Kidney (tissue), 14 donors: ENCODE data around the gene SHC4. TPM values are rescaled to one million over a fixed set of nuclear protein-coding genes. Genes with fewer than 3 reads are reported as not detected.
"Not testable (repeated sequence)": the region's sequence is repeated elsewhere in the genome, so short reads cannot be mapped to it uniquely, and the experiment has no call there.

Experiments
- DNase-seq, 5 donors: peaks; one replicate each; pipeline ENCODE4 v3.0.0-alpha.2; 2013 to 2020
- FAIRE-seq: peaks from 2 replicates; lab custom pipeline; 2012; peaks lifted over from hg19 to GRCh38; lab: Jason Lieb, UNC
- H3K27ac ChIP-seq, 2 donors: one replicate each; pipeline ENCODE4 v1.7.0; 2013; ENCODE audit warnings: low read depth in 2 of 2, low read length in 2 of 2, inconsistent platforms in 1 of 2
- H3K27me3 ChIP-seq: one replicate; pipeline ENCODE4 v1.7.1; 2013; ENCODE audit warnings: low read length, inconsistent platforms; ENCODE audit not compliant: control insufficient read depth, insufficient read depth
- H3K36me3 ChIP-seq, 3 donors: one replicate each; pipeline versions ENCODE4 v1.7.0 to v1.7.1; 2013; ENCODE audit warnings: low read length in 3 of 3, control low read depth in 1 of 3, inconsistent platforms in 1 of 3; ENCODE audit not compliant: insufficient read depth in 3 of 3, control insufficient read depth in 2 of 3
- H3K4me1 ChIP-seq, 3 donors: one replicate each; pipeline versions ENCODE4 v1.7.0 to v1.7.1; 2013; ENCODE audit warnings: low read length in 3 of 3, inconsistent platforms in 1 of 3, low read depth in 1 of 3; ENCODE audit not compliant: control insufficient read depth in 2 of 3, insufficient read depth in 2 of 3
- H3K4me3 ChIP-seq, 3 donors: one replicate each; pipeline versions ENCODE4 v1.7.0 to v1.8.1; 2013; ENCODE audit warnings: low read length in 3 of 3, control low read depth in 1 of 3, inconsistent platforms in 1 of 3
- H3K9ac ChIP-seq, 3 donors: one replicate each; pipeline versions ENCODE4 v1.7.0 to v1.7.1; 2013; ENCODE audit warnings: low read length in 3 of 3, control low read depth in 1 of 3, inconsistent platforms in 1 of 3
- H3K9me3 ChIP-seq, 3 donors: one replicate each; pipeline versions ENCODE4 v1.7.0 to v1.7.1; 2013; ENCODE audit warnings: low read length in 3 of 3, control low read depth in 1 of 3, inconsistent platforms in 1 of 3; ENCODE audit not compliant: control insufficient read depth in 2 of 3, insufficient read depth in 1 of 3
- intact Hi-C: fragments of 100-400 bp; cut with DNase I; formaldehyde crosslinking; loops from one replicate; pipeline ENCODE4 v1.11.1; 2022
- polyA plus RNA-seq: library from polyadenylated mRNA; stranded (reverse); fragments of 350-450 nt; fragmentation: Illumina TruSeq; extraction: RNeasy Lipid Tissue Mini Kit (QIAGEN cat#74804); gene quantifications from one replicate; pipeline ENCODE4 v1.2.3, GENCODE V29; 2014; ENCODE audit warnings: low read depth, low replicate concordance; ENCODE audit not compliant: insufficient read depth
- total RNA-seq: library from RNA; stranded (reverse); fragmentation: NEBNext Ultra II Directional; extraction: Animal tissue kit (Norgen Biotek cat#: 25700); gene quantifications from one replicate; pipeline ENCODE4 v1.2.1, GENCODE V29; 2021
- TF ChIP-seq, protein P1 (sequence below): IDR thresholded peaks from 3 replicates; pipeline ENCODE4 v1.5.1; 2012; ENCODE audit warnings: mild to moderate bottlenecking, moderate library complexity, borderline replicate concordance; ENCODE audit not compliant: insufficient read depth; ENCODE audit errors: extremely low read depth
- donor health status: control.
- donor health status: control.
- donor health status: control.
- donor health status: control.
- donor health status: control.
- donor health status: DM: yes; HTN: yes; CAD: no.
- donor health status: Normal renal cell carcinoma (clear cell type).

SHC4 gene
- total and polyA plus RNA-seq, 2 donors from 2014 or later = 0.47 to 0.50 TPM

DNA sequence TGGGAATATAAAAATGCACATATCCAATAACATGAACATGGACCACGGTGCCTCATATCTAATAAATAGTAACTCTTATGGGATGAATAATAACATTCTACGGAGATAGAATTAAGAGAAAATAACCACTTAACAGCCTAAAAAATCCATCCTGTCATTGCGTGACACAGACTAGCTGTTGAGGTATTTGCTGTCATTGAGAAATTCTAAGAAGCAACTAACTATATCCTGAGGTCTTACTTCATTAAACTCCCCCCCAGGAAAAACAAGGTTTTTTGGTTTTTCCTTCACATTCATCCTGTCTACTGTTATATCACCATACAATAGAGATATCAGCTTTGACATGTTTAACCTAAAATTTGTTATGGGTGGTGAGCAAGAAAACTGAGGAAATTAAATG, 167.2 kb downstream of the SHC4 start:
- Histone ChIP-seq H3K9me3 (no peaks in the 10 kb centered on the region), H3K27ac (peak overlapping the region; percentile 61 to 80), H3K4me3 (peak overlapping the region in 2 of 3 donors; percentile 13 to 31), H3K4me1 (peaks cover 0 to 27% (median 0%) of the 10 kb centered on the region in 3 donors), H3K9ac (no peak overlapping the region), H3K27me3 (no peaks in the 10 kb centered on the region), H3K36me3 (no peaks in the 10 kb centered on the region)
- DNase-seq (no peak), FAIRE-seq (no peak)
- TF ChIP-seq, protein P1, sequence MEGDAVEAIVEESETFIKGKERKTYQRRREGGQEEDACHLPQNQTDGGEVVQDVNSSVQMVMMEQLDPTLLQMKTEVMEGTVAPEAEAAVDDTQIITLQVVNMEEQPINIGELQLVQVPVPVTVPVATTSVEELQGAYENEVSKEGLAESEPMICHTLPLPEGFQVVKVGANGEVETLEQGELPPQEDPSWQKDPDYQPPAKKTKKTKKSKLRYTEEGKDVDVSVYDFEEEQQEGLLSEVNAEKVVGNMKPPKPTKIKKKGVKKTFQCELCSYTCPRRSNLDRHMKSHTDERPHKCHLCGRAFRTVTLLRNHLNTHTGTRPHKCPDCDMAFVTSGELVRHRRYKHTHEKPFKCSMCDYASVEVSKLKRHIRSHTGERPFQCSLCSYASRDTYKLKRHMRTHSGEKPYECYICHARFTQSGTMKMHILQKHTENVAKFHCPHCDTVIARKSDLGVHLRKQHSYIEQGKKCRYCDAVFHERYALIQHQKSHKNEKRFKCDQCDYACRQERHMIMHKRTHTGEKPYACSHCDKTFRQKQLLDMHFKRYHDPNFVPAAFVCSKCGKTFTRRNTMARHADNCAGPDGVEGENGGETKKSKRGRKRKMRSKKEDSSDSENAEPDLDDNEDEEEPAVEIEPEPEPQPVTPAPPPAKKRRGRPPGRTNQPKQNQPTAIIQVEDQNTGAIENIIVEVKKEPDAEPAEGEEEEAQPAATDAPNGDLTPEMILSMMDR = no peak
- intact Hi-C loops = no loop called here

DNA sequence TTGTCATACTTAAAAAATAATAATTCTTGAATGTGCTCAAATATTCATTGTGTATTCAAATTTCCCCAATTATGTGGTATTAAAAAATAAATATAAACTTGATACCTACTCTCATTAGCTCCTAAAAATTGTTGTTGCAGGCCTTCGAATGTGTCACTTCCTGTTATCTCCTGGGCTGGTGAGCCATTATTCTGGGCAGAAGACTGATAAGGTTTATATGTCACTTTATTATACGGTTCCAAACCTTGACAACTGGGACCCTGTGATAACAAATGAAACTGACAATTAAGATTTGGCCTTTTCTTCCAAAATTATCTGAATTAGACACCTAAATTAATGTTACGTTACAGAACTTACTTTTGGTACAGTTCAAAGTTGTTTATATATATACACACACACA, 167.8 kb downstream of the SHC4 start:
- TF ChIP-seq, protein P1 = no peak
- peaks cover 0 to 27% (median 0%) of the 10 kb centered on the region in 3 donors for H3K4me1 ChIP-seq
- no peaks in the 10 kb centered on the region for H3K9me3 ChIP-seq
- DNase-seq (no peak), FAIRE-seq (no peak)
- no peaks in the 10 kb centered on the region for H3K36me3 ChIP-seq
- H3K9ac ChIP-seq = no peak overlapping the region
- intact Hi-C loops = no loop called here
- H3K27ac ChIP-seq = no peak overlapping the region
- no peak overlapping the region for H3K4me3 ChIP-seq
- H3K27me3 ChIP-seq = no peaks in the 10 kb centered on the region

DNA sequence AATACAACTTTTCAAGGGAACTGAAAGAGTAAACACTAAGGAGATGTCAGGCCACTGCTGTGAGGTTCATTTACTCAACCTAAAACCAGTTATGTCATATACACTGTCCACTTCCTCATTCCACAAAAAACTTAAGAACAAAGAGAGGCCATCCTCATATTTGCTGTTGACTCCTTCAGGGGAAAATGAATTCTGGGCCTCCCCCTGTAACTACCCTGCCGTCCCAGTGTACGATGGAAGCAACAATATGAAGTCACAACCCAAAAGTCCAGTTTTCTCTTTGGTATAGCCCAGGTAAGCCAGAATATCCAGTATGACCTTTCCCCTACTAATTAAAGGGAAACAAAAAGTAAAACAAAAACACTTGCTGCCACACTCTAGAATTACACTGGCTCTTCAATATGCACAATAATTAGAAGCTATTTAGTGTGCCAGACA, 169.0 kb downstream of the SHC4 start:
- TF ChIP-seq, protein P1 = no peak
- Histone ChIP-seq H3K9ac (no peak overlapping the region), H3K27me3 (no peaks in the 10 kb centered on the region), H3K36me3 (no peaks in the 10 kb centered on the region), H3K9me3 (no peaks in the 10 kb centered on the region), H3K4me3 (peak overlapping the region in 1 of 3 donors; percentile 14), H3K27ac (peak overlapping the region; percentile 26 to 63), H3K4me1 (peaks cover 0 to 18% (median 0%) of the 10 kb centered on the region in 3 donors)
- FAIRE-seq (no peak), DNase-seq (no peak)
- intact Hi-C loops = no loop called here

GRCh38 chr15:48792408-48792807, 171.3 kb downstream of the SHC4 start:
- H3K4me1 ChIP-seq = peaks cover 0 to 16% (median 0%) of the 10 kb centered on the region in 3 donors
- H3K36me3 ChIP-seq = no peaks in the 10 kb centered on the region
- no peak overlapping the region for H3K9ac ChIP-seq
- DNase-seq = peak in 1 of 5 donors; percentile 51
- intact Hi-C loops = no loop called here
- H3K27me3 ChIP-seq = no peaks in the 10 kb centered on the region
- FAIRE-seq = no peak
- H3K9me3 ChIP-seq = no peaks in the 10 kb centered on the region
- TF ChIP-seq, protein P1 = no peak
- H3K4me3 ChIP-seq = no peak overlapping the region
- no peak overlapping the region for H3K27ac ChIP-seq

DNA sequence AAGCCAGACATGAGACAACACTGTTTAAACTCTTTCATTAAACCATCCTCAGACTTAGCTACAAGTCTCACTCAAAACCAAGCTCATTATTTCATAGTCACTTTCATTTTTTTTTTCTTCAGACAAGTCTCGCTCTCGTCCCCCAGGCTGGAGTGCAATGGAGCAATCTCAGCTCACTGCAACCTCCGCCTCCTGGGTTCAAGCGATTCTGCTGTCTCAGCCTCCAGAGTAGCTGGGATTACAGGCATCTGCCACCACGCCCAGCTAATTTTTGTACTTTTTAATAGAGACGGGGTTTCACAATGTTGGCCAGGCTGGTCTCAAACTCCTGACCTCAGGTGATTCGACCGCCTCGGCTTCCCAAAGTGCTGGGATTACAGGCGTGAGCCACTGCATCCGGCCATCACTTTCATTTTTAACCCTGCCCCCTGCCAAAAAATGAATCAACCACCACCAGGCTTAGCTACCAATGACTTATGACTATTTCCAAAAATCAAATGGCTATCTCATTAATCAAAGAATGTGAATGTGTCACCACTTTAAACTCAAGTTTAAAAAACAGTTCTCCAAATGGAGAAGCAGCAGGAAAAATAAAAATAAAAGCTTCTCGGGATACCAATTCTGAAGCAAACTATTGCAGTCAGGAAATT, 173.1 kb downstream of the SHC4 start:
- H3K27ac ChIP-seq, H3K27me3 ChIP-seq, intact Hi-C loops, FAIRE-seq, H3K36me3 ChIP-seq, H3K9me3 ChIP-seq, DNase-seq, H3K4me3 ChIP-seq, H3K9ac ChIP-seq, H3K4me1 ChIP-seq: not testable (repeated sequence)
